A549 (cell line): ENCODE measurements around the gene C2CD3.

Experiments
- GATA3 ChIP-seq: IDR thresholded peaks from 2 replicates; pipeline ENCODE4 v1.6.1; 2012; ENCODE audit warnings: borderline replicate concordance
- KDM5A ChIP-seq: fragments of 200-600 bp; sonication (generic); IDR thresholded peaks from 2 replicates; pipeline ENCODE4 v1.6.1; 2016; ENCODE audit warnings: antibody characterized with exemption, mild to moderate bottlenecking
- POLR2A ChIP-seq: IDR thresholded peaks from 2 replicates; pipeline ENCODE4 v1.6.1; 2012; ENCODE audit warnings: mild to moderate bottlenecking, low read length
- TF ChIP-seq, protein P1 (sequence below): fragments of >200 bp; sonication (Bioruptor Twin); formaldehyde crosslinking; IDR thresholded peaks from 3 replicates; pipeline ENCODE4 v1.5.1; 2016
- TF ChIP-seq, protein P2 (sequence below): fragments of 450-650 bp; IDR thresholded peaks from 2 replicates; pipeline ENCODE4 v1.6.1; 2014; ENCODE audit warnings: antibody characterized with exemption
- TF ChIP-seq, protein P3 (sequence below): fragments of 150-350 bp; IDR thresholded peaks from 2 replicates; pipeline ENCODE4 v1.6.1; 2014; ENCODE audit warnings: low read depth, mild to moderate bottlenecking, low read length
- TF ChIP-seq, protein P4 (sequence below): IDR thresholded peaks from 2 replicates; pipeline ENCODE4 v1.6.1; 2012

DNA sequence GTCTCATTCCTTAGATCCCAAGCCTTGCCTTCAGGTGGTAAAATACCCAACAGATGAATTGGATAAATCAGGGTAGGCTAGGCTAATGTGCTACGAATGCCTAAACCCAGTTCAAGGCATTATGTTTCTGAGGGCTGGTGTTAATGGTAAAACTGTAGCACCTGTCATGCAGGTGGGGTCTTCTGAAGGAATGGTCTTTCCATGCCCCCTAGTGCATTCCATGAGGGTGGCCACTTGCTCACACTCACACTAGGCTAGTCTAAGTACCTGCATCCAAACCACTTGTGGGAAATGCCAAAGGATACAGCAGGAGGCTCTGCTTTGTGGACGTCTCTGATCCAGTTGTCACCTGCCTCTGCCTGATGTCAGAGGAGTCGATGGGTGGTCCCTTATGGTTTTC is 137.8 kb downstream of the C2CD3 start:
- TF ChIP-seq GATA3 (no peak), KDM5A (no peak), POLR2A (no peak)
- TF ChIP-seq, protein P1, sequence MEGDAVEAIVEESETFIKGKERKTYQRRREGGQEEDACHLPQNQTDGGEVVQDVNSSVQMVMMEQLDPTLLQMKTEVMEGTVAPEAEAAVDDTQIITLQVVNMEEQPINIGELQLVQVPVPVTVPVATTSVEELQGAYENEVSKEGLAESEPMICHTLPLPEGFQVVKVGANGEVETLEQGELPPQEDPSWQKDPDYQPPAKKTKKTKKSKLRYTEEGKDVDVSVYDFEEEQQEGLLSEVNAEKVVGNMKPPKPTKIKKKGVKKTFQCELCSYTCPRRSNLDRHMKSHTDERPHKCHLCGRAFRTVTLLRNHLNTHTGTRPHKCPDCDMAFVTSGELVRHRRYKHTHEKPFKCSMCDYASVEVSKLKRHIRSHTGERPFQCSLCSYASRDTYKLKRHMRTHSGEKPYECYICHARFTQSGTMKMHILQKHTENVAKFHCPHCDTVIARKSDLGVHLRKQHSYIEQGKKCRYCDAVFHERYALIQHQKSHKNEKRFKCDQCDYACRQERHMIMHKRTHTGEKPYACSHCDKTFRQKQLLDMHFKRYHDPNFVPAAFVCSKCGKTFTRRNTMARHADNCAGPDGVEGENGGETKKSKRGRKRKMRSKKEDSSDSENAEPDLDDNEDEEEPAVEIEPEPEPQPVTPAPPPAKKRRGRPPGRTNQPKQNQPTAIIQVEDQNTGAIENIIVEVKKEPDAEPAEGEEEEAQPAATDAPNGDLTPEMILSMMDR: no peak
- TF ChIP-seq, protein P2, sequence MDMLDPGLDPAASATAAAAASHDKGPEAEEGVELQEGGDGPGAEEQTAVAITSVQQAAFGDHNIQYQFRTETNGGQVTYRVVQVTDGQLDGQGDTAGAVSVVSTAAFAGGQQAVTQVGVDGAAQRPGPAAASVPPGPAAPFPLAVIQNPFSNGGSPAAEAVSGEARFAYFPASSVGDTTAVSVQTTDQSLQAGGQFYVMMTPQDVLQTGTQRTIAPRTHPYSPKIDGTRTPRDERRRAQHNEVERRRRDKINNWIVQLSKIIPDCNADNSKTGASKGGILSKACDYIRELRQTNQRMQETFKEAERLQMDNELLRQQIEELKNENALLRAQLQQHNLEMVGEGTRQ: no peak
- TF ChIP-seq, protein P3, sequence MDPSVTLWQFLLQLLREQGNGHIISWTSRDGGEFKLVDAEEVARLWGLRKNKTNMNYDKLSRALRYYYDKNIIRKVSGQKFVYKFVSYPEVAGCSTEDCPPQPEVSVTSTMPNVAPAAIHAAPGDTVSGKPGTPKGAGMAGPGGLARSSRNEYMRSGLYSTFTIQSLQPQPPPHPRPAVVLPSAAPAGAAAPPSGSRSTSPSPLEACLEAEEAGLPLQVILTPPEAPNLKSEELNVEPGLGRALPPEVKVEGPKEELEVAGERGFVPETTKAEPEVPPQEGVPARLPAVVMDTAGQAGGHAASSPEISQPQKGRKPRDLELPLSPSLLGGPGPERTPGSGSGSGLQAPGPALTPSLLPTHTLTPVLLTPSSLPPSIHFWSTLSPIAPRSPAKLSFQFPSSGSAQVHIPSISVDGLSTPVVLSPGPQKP: no peak
- TF ChIP-seq, protein P4, sequence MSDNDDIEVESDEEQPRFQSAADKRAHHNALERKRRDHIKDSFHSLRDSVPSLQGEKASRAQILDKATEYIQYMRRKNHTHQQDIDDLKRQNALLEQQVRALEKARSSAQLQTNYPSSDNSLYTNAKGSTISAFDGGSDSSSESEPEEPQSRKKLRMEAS: no peak
